NB4 (cell line): ENCODE data around the gene CMSS1.

Experiments
- DNase-seq: peaks from one replicate; pipeline ENCODE4 v3.0.0; 2010; ENCODE audit warnings: low read depth
- H3K4me3 ChIP-seq: one replicate; pipeline ENCODE4 v1.5.1; 2011; ENCODE audit warnings: mild to moderate bottlenecking, low read depth, low read length, moderate library complexity
- MYC ChIP-seq: IDR thresholded peaks from 2 replicates; pipeline ENCODE4 v1.6.1; 2011; ENCODE audit warnings: low read depth, low read length
- POLR2A ChIP-seq: IDR thresholded peaks from 2 replicates; pipeline ENCODE4 v1.6.1; 2011; ENCODE audit warnings: mild to moderate bottlenecking; ENCODE audit not compliant: insufficient read length; ENCODE audit errors: extremely low read depth
- TF ChIP-seq, protein P1 (sequence below): IDR thresholded peaks from one replicate; pipeline ENCODE4 v1.5.1; 2012; ENCODE audit warnings: low read depth, low read length
- TF ChIP-seq, protein P2 (sequence below): IDR thresholded peaks from 2 replicates; pipeline ENCODE4 v1.6.1; 2011; ENCODE audit warnings: low read depth, low read length

The CMSS1 gene

GRCh38 chr3:99915906-99916432 is 98.3 kb downstream of the CMSS1 start:
- no peak overlapping the region for H3K4me3 ChIP-seq
- no peak for DNase-seq
- TF ChIP-seq, protein P1, sequence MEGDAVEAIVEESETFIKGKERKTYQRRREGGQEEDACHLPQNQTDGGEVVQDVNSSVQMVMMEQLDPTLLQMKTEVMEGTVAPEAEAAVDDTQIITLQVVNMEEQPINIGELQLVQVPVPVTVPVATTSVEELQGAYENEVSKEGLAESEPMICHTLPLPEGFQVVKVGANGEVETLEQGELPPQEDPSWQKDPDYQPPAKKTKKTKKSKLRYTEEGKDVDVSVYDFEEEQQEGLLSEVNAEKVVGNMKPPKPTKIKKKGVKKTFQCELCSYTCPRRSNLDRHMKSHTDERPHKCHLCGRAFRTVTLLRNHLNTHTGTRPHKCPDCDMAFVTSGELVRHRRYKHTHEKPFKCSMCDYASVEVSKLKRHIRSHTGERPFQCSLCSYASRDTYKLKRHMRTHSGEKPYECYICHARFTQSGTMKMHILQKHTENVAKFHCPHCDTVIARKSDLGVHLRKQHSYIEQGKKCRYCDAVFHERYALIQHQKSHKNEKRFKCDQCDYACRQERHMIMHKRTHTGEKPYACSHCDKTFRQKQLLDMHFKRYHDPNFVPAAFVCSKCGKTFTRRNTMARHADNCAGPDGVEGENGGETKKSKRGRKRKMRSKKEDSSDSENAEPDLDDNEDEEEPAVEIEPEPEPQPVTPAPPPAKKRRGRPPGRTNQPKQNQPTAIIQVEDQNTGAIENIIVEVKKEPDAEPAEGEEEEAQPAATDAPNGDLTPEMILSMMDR = no peak
- TF ChIP-seq POLR2A (no peak), MYC (no peak)
- TF ChIP-seq, protein P2, sequence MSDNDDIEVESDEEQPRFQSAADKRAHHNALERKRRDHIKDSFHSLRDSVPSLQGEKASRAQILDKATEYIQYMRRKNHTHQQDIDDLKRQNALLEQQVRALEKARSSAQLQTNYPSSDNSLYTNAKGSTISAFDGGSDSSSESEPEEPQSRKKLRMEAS = no peak

GRCh38 chr3:99918715-99919114 is 101.1 kb downstream of the CMSS1 start:
- TF ChIP-seq POLR2A = no peak
- TF ChIP-seq, protein P1 = no peak
- no peak for TF ChIP-seq MYC
- H3K4me3 ChIP-seq = no peak overlapping the region
- no peak for DNase-seq

- H3K4me3 ChIP-seq = no peak overlapping the region
- TF ChIP-seq, protein P1 = no peak
- TF ChIP-seq POLR2A = no peak
- TF ChIP-seq, protein P2 = no peak
- TF ChIP-seq MYC = no peak
- no peak for DNase-seq
Measured at GRCh38 chr3:99919694-99920093, 102.0 kb downstream of the CMSS1 start.

GRCh38 chr3:99920481-99921376 is 103.1 kb downstream of the CMSS1 start:
- no peak overlapping the region for H3K4me3 ChIP-seq
- TF ChIP-seq, protein P1 = no peak
- TF ChIP-seq MYC = no peak
- TF ChIP-seq, protein P2 = no peak
- TF ChIP-seq POLR2A = no peak
- DNase-seq = peak; percentile 54

DNA sequence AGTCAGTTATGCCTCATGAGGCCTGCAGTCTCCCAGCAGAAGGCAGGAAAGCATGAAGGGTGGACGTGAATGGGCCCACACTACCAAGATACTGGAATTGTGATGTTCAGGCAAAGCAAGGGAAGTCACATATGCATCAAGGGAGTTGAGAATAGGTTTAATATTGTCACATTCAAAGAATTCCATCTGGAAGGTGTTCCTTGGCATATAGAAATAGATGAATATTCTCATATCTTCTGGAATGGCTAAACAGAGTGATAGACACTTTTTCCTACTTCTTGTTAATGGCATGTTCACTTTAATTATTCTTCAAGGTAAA is 103.7 kb downstream of the CMSS1 start:
- no peak overlapping the region for H3K4me3 ChIP-seq
- DNase-seq = no peak
- no peak for TF ChIP-seq POLR2A
- TF ChIP-seq, protein P2 = no peak
- TF ChIP-seq, protein P1 = no peak
- no peak for TF ChIP-seq MYC
